ENCODE measurements around the gene TPSD1. TPM values are rescaled to one million over a fixed set of nuclear protein-coding genes. Genes with fewer than 3 reads are reported as not detected.
"Not testable (repeated sequence)": the region's sequence is repeated elsewhere in the genome, so short reads cannot be mapped to it uniquely, and the experiment has no call there.

TPSD1 gene
- total RNA-seq, 1 donor from 2014 or later = not detected

DNA sequence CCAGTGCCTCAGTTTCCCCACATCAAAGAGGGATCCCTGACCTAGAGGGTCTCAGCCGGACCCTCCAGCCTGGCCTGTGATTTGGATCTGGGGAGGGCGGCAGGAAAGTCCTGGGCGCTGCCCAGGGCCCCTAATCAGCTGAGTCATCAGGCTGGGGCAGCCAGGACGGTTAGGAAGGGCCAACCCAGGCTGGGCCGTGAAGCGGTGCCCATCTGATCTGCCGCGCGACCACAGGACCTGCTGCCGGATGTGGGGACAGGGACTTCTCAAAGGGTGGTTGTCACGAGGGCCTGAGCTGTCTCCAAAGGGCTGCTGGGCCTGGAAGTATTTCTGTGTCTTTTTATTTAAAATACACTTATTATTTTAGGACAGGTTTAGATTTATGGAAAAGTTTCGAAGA, 11.0 kb upstream of the TPSD1 start:
- no peak overlapping the region for H3K4me3 Mint-ChIP-seq
- H3K4me1 Mint-ChIP-seq = no peaks in the 10 kb centered on the region
- H3K9me3 Mint-ChIP-seq = no peaks in the 10 kb centered on the region
- no peak overlapping the region for H3K27ac Mint-ChIP-seq
- TF ChIP-seq, protein P1, sequence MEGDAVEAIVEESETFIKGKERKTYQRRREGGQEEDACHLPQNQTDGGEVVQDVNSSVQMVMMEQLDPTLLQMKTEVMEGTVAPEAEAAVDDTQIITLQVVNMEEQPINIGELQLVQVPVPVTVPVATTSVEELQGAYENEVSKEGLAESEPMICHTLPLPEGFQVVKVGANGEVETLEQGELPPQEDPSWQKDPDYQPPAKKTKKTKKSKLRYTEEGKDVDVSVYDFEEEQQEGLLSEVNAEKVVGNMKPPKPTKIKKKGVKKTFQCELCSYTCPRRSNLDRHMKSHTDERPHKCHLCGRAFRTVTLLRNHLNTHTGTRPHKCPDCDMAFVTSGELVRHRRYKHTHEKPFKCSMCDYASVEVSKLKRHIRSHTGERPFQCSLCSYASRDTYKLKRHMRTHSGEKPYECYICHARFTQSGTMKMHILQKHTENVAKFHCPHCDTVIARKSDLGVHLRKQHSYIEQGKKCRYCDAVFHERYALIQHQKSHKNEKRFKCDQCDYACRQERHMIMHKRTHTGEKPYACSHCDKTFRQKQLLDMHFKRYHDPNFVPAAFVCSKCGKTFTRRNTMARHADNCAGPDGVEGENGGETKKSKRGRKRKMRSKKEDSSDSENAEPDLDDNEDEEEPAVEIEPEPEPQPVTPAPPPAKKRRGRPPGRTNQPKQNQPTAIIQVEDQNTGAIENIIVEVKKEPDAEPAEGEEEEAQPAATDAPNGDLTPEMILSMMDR (IDR thresholded peaks at IDR 0.05; ENCODE audit: unreplicated experiment) = no peak
- H3K27me3 Mint-ChIP-seq (ENCODE audit: low read depth) = peaks cover 22% of the 10 kb centered on the region
- no peak for DNase-seq (ENCODE audit: low spot score in 2 of 2, unreplicated experiment in 2 of 2)
- no peaks in the 10 kb centered on the region for H3K36me3 Mint-ChIP-seq

DNA sequence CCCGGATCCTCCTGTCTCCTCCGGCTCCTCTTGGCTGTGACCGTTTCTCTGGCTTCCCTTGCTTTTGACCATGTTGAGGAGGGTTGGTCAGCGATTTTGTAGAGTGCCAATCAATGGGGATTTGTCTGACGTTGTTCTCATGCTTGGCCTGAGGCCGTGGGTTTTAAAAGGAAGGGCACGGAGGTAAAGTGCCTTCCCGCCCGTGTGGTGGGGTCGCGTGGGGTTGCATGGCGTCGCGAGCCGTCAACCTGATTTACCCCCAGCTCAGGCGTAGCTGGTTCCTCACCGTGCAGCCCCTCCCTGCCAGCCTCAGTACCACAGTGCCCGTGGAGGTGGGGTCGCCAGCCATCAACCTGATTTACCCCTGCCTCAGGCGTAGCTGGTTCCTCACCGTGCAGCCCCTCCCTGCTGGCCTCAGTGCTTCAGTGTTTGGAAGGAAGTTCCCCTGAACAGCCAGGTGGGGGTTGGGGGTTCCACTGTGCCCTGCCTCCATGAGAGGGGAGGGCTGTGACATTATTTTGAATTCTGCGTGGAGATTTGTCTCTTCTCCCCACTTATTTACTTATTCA, 10.3 kb upstream of the TPSD1 start:
- peaks cover 22% of the 10 kb centered on the region for H3K27me3 Mint-ChIP-seq (ENCODE audit: low read depth)
- H3K27ac Mint-ChIP-seq = no peak overlapping the region
- no peak for DNase-seq (ENCODE audit: low spot score in 2 of 2, unreplicated experiment in 2 of 2)
- no peaks in the 10 kb centered on the region for H3K9me3 Mint-ChIP-seq
- no peak overlapping the region for H3K4me3 Mint-ChIP-seq
- TF ChIP-seq, protein P1 (IDR thresholded peaks at IDR 0.05; ENCODE audit: unreplicated experiment) = no peak
- H3K4me1 Mint-ChIP-seq = no peaks in the 10 kb centered on the region
- no peaks in the 10 kb centered on the region for H3K36me3 Mint-ChIP-seq

DNA sequence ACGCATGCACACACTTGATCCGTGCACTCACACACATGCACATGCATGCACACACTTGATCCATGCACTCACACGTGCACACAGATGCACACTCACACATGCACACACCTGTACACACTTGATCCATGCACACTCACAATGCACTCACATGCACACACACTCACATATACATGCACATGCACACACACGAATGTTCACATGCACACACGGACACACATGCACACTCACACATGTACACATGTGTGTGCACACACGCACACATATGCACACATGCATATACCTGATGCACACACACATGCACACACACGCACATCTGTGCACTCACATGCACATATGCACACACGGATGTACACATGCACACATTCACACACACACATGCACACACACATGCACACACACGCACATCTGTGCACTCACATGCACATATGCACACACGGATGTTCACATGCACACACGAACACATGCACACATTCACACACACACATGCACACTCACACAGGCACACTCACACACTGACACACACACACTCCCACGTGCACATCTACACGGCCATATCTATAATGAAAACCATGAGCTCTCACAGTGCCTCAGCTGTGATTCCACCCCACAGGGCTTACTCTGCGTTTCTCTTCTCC, 7.8 kb upstream of the TPSD1 start:
- DNase-seq (ENCODE audit: low spot score in 2 of 2, unreplicated experiment in 2 of 2); H3K36me3 Mint-ChIP-seq; H3K4me3 Mint-ChIP-seq; H3K4me1 Mint-ChIP-seq; H3K27ac Mint-ChIP-seq; H3K9me3 Mint-ChIP-seq: not testable (repeated sequence)
- peaks cover 24% of the 10 kb centered on the region for H3K27me3 Mint-ChIP-seq (ENCODE audit: low read depth)

DNA sequence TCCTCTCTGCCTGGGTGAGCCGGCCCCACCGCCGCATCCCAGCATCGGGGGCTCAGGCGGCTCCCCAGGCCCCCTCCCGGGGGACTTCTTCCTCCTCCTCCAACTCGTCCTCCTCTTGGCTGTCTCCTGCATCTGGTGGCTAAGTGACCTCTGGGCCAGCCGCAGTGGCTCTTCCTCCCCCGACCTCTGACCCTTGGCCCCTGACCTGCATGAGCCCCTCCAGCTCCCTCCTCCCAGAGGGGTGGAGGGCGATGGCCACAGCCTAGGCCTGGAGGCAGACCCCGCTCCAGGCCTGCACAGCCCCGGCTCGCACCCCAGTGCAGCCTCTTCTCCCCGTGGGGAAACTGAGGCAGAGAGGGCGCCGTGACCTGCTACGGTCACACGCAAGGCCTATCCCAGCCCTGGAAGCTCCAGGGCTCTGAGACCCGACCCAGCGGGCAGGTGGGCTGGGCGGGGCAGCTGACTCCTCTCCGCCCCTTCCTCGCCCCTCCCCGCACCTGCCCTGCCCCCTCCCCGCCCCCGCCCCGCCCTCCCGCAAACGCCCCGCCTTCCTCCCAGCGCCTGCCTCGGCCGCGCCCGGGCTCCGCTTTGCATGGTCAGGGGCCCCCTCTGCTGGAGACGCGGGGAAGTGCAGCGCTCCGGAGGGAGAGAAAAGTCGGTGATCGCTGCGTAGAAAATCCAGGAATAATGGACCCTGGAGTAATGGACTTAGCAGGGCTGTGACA, 6.7 kb upstream of the TPSD1 start:
- not testable (repeated sequence) for DNase-seq (ENCODE audit: low spot score in 2 of 2, unreplicated experiment in 2 of 2); H3K27ac Mint-ChIP-seq; H3K4me1 Mint-ChIP-seq; H3K36me3 Mint-ChIP-seq; H3K4me3 Mint-ChIP-seq; H3K9me3 Mint-ChIP-seq
- H3K27me3 Mint-ChIP-seq (ENCODE audit: low read depth) = peaks cover 24% of the 10 kb centered on the region

DNA sequence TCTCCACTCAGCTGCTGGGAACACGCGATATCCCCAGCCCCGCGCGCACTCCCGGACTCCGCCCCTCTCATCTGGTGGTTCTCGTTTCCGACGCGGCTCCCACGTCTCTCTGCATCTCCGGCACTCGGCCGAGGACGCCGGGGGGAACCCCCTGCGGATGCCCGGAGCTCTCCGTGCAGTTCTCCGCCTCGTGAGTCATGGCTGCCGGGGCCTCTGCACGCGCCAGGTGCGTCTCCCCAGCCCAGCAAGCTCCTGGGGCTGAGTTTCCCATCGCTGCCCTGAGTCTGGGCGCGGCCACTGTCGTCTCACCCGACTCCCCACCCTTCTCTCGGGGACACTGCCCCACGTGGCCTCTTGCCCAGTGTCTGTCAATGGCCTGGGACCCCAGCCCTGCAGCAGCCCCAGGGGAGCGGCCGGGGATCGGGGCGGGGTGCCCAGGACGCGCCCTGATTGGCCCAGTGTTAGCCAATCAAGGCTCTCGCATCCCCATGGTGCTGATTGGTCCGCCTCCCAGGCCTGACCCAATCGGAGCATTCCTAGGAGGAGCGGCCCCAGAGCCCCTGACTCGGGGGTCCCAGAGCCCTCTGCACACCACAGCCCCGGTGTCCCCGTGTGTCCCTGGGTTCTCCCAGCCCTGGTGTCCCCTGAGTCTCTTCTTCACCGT, 2.0 kb upstream of the TPSD1 start:
- H3K36me3 Mint-ChIP-seq; H3K27me3 Mint-ChIP-seq (ENCODE audit: low read depth); DNase-seq (ENCODE audit: low spot score in 2 of 2, unreplicated experiment in 2 of 2); H3K4me1 Mint-ChIP-seq; H3K9me3 Mint-ChIP-seq; H3K4me3 Mint-ChIP-seq; H3K27ac Mint-ChIP-seq: not testable (repeated sequence)

DNA sequence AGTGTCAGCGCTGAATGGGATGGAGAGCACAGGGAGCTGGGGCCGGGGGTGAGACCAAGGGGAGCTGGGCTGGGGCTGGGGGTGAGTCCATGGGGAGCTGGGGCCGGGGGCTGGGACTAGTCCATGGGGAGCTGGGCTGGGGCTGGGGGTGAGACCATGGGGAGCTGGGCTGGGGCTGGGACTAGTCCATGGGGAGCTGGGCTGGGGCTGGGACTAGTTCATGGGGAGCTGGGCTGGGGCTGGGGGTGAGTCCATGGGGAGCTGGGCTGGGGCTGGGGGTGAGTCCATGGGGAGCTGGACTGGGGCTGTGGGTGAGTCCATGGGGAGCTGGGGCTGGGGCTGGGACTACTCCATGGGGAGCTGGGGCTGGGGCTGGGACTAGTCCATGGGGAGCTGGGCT, 1.0 kb upstream of the TPSD1 start:
- DNase-seq (ENCODE audit: low spot score in 2 of 2, unreplicated experiment in 2 of 2); H3K4me1 Mint-ChIP-seq; H3K27ac Mint-ChIP-seq; H3K9me3 Mint-ChIP-seq; H3K4me3 Mint-ChIP-seq; H3K36me3 Mint-ChIP-seq: not testable (repeated sequence)
- H3K27me3 Mint-ChIP-seq (ENCODE audit: low read depth) = peaks cover 11% of the 10 kb centered on the region

DNA sequence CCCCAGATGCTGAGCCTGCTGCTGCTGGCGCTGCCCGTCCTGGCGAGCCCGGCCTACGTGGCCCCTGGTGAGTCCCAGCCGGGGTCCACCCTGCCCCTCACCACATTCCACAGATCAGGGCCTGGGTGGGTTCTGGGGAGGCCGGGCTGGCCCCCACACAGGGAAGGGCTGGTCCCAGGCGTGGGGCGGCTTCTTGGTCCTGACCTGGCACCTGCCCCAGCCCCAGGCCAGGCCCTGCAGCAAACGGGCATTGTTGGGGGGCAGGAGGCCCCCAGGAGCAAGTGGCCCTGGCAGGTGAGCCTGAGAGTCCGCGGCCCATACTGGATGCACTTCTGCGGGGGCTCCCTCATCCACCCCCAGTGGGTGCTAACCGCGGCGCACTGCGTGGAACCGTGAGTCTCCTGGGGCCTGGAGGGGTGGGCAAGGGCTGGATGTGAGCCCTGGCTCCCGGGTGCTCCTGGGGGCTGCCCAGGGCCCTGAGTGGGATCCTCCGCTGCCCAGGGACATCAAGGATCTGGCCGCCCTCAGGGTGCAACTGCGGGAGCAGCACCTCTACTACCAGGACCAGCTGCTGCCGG, 516 bp downstream of the TPSD1 start:
- not testable (repeated sequence) for H3K9me3 Mint-ChIP-seq; H3K36me3 Mint-ChIP-seq; H3K27ac Mint-ChIP-seq; H3K4me1 Mint-ChIP-seq; H3K4me3 Mint-ChIP-seq; DNase-seq (ENCODE audit: low spot score in 2 of 2, unreplicated experiment in 2 of 2)
- H3K27me3 Mint-ChIP-seq (ENCODE audit: low read depth) = peaks cover 20% of the 10 kb centered on the region

DNA sequence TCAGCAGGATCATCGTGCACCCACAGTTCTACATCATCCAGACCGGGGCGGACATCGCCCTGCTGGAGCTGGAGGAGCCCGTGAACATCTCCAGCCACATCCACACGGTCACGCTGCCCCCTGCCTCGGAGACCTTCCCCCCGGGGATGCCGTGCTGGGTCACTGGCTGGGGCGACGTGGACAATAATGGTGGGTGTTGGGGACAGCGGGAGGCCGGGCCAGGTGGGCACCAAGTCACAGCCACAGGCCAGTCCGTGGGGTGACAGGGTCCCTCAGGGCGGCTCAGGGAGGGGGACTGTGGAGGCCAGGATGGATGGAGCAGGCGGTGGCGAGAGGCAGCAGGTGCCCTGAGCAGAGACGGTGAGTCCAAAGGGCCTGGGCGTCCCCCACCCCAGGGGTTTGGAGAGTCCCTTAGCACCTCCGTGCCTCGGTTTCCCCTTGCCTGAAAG, 1.0 kb downstream of the TPSD1 start:
- TF ChIP-seq, protein P1 (IDR thresholded peaks at IDR 0.05; ENCODE audit: unreplicated experiment) = no peak
- DNase-seq (ENCODE audit: low spot score in 2 of 2, unreplicated experiment in 2 of 2) = no peak
- H3K9me3 Mint-ChIP-seq = no peaks in the 10 kb centered on the region
- H3K4me1 Mint-ChIP-seq = peaks cover 5% of the 10 kb centered on the region
- no peaks in the 10 kb centered on the region for H3K36me3 Mint-ChIP-seq
- no peak overlapping the region for H3K4me3 Mint-ChIP-seq
- H3K27ac Mint-ChIP-seq = no peak overlapping the region
- peaks cover 23% of the 10 kb centered on the region for H3K27me3 Mint-ChIP-seq (ENCODE audit: low read depth)
